Right kidney (tissue), 1 donor: ENCODE measurements around the gene NAIF1.
"Not testable (repeated sequence)": the region's sequence is repeated elsewhere in the genome, so short reads cannot be mapped to it uniquely, and the experiment has no call there.

ENCODE experiments used
- DNase-seq: peaks from one replicate; pipeline ENCODE4 v3.0.0-alpha.2; 2016

The NAIF1 gene

DNA sequence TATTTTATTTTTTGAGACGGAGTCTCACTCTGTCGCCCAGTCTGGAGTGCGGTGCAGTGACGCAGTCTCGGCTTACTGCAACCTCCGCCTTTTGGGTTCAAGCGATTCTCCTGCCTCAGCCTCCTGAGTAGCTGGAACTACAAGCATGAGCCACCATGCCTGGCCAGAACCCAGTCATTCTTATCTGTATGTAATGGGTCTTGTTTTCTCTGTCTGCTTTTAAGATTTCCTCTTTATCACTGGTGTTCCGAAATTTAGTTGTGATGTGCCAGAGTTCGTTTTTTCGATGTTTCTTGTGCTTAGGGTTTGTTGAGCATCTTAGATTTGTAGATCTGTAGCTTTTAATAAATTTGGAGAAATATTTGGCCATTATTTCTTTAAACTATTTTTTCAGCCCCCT, 20.1 kb upstream of the NAIF1 start:
- DNase-seq, result no peak

DNA sequence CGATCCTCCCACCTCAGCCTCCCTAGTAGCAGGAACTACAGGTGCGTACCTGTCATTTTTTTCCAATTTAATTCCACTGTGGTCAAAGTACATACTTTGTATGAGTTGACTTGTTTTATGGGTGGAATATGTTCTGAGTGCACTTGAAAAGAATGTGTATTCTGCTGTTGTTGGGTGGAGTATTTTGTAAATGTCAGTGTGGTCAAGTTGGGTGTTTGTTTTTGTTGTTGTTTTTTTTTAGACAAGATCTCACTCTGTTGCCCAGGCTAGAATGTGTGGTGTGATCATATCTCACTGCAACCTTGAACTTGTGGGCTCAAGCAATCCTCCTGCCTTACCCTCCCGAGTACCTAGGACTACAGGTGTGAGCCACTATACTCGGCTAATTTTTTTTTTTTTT, 18.8 kb upstream of the NAIF1 start:
- no peak for DNase-seq

DNA sequence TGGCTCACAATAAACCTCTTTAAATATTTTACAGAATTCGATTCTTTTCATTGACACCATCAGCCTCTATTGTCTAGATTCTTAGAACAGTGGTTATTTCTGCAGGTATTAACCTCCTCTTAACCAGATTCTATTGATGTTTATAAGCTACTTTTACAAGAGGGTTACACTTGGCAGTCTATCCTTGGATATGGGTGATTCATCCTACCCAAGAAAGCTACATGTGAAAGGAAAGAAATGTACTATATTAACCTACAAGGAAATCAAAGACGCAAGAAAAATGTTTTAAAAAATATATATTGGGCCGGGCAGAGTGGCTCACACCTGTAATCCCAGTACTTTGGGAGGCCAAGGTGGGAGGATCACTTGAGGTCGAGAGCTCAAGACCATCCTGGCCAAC, 17.6 kb upstream of the NAIF1 start:
- no peak for DNase-seq

DNA sequence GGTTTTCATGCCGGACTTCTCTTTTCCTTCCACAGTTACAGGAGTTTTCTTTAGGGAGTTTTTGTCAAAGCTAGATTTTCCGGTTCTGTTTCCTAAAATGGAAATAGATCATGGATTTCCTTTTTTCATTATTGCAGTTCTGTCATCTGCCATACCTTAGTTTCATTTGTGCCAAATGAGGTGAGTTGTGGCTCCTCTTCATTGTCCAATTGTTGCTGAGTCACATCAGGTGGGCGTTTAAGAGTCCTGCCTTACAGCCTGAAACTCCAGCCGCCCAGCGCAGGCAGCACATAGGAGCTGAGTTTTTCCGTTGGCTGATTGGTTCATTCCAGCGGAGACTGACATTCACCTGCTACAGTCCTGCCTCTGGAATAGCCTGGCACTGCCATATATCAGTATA, 15.0 kb upstream of the NAIF1 start:
- DNase-seq, result no peak

DNA sequence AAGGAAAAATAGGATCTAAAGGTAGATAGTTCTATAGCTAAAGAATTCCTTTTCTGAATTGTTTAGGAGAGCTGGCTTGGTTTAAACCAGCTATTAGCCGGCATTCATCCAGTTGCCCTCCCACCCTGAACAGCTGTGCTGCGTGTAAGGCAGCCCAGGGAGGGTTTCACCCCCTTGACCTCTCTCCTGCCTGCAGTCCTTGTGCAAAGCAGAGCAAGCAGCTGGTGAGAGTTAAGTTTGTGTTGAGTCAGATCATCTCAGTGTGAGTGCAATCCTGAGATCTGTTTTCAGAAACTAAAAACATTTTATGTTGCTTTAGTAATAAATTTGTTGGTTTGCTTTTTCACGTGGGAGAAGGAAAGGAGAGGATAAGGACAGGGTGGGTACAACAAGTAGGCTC, 13.9 kb upstream of the NAIF1 start:
- DNase-seq, result no peak

DNA sequence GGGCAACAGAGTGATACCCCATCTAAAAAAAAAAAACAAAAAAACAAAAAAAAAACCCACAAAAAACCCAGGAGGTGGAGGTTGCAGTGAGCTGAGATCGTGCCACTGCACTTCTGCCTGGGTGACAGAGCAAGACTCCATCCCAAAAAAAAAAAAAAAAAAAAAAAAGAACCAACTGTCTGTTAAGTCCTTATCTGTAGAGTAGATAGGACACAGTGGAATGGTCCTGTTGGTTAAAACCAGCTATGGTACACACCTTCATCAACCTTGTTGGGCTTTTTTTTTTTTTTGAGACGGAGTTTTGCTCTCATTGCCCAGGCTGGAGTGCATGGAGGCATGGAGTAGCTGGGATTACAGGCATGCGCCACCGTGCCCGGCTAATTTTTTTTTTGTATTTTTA, 13.1 kb upstream of the NAIF1 start:
- DNase-seq, result no peak

DNA sequence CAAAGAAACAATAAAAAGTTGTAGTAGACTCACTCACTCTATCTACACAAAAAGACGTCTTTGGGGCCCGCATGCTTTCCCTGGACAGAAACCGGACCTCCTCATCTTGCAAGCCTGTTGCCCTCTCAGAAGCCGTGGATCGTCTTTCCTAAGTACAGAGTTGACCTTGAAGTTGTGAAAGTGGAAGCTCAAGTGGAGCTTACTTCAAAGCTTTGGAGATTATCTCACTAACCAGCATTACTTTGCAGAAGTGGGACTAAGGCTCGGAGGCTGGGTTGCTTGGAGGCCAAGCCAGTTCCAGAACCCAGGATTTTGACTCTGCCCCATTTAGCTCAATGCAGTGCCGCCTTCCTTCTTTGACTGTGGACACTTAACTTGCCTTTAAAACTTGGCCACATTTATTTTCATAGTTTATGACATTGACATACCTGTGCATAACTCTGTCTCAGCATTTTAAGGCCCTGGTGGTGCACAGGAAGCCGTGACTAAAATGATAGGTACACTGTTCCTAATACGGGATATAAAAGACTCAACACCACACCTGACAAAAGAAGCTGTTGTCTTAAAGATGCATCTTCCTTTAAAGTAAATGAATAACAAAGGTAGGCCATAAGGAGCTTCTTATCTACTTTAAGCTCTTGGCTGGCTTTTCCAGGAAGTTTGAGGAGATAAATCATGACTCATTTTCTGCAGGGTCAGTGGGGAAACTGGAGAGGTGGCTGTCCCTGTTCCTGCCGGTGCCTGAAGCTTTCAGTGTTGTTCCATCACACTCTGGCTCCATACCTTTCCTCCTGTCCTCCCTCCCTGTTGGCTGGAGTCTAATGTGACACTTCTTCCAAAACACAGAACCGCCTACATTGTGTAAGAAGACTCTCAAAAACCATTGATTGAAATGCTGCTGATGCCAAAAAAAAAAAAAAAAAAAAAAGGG, 11.6 kb upstream of the NAIF1 start:
- no peak for DNase-seq

DNA sequence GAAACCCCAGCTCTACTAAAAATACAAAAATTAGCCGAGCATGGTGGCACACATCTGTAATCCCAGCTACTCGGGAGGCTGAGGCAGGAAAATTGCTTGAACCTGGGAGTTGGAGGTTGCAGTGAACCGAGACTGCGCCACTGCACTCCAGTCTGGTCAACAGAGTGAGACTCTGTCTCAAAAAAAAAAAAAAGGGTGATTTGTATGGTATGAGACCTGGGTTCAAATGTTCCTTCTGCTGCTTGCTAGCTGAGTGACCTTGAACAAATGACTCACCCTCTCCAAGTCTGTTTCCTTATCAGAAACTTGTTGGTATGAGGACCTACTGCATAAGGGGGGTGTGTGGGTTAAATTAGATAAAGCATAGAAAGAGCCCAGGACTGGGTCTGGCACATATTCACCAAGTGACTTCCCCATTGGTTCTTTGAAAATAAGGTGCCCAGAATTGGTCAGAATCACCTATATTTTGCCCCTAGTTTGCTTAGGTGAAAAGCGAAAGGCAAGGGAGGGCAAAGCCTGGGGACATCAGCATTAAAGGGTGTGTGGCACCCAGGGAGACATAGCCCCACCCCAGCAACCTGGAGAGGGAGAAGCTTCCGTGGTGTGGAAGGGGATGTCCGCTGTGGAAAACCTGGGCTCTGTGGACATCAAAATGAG, 10.9 kb upstream of the NAIF1 start:
- no peak for DNase-seq

DNA sequence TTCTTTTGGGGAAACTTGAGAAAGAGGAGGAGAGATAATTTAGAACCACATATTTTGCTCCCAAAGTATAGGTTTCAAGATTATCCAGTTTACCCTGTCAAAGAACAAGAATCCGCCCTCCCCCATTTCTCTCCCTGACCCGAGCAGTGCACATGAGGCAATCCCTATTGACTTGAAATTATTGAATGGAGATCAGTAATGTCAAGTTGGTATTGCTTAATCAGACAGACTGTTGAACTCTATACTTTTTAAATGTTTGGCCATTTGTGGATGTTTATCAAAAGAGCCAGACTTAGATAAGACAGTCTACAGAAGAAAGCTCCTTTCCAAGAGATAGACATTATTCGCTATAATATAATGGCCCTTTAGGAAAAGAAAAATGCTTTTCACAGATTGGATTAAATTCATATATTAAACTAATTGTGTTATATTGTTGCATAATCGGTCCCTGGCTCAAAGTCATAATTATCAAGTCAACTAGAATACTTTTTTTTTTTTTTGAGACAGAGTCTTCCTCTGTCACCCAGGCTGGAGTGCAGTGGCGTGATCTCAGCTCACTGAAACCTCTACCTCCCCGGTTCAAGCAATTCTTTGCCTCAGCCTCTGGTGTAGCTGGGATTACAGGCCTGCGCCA, 6.2 kb upstream of the NAIF1 start:
- DNase-seq, result no peak

DNA sequence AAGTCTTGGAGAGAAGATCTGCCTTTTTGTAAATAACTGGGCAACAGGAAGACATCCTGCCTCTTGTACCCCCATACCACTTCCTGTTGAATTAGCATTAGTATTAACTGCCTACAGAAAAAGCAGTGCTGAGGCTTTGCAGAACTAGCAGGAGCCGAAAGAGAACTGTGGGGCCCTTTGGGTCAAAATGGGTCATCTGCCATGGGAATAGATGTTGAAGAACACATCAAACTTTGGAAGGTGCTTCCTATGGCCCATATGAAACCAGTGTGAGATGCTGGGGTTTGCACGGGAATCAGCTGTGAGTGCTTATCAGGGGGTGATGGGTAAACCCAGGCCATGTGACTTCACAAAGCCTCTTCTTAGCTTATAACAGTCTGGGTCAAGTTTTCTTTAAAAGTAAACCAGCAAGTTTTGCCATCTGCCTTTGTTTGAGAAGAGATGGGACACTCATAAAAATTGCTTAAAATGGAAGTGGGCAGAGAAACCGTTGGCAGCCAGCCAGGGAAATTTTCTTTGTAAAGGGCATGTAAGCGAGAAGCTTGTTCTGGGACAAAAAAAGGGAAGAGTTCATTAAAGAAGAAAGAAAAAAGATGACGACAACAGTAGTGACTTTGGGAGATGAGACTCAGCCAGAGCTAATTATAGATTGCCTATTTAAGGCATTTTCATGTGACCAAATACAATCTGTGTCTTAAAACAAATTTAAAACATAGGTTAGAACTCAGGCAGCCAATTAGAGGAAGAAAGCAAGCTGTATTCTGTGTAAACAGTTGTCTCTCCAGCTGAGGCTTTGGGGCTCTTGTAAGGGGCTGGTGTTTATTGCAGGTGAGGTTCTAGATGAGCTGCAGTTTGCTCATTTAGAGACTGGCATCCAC, 5.3 kb upstream of the NAIF1 start:
- DNase-seq, result peak; percentile 59

DNA sequence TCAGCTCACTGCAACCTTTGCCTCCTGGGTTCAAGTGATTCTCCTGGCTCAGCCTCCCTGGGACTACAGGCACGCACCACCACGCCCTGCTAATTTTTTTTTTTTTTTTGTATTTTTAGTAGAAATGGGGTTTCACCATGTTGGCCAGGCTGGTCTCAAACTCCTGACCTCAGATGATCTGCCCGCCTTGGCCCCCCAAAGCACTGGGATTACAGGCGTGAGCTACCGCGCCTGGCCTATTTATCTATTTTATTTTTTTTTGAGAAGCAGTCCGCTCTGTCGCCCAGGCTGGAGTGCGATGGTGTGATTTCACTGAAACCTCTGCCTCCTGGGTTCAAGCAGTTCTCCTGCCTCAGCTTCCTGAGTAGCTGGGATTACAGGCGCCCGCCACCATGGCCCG, 4.4 kb upstream of the NAIF1 start:
- not testable (repeated sequence) for DNase-seq

DNA sequence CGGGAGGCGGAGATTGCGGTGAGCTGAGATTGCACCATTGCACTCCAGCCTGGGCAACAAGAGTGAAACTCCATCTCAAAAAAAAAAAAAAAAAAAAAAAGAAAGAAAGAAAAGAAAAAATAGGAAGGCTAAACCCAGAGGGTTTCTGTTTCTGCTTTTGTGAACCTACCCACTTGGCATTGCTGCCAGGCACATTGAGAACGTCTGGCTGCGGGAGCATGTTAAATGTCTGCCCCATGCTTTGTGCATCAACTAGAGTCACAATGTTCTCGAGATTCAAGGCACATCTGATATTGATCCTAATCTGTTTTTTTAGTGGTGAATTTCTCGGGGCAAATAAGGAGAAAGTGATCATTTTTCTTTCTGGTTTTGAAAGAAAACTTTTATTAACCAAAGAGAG, 3.8 kb upstream of the NAIF1 start:
- DNase-seq, result no peak

DNA sequence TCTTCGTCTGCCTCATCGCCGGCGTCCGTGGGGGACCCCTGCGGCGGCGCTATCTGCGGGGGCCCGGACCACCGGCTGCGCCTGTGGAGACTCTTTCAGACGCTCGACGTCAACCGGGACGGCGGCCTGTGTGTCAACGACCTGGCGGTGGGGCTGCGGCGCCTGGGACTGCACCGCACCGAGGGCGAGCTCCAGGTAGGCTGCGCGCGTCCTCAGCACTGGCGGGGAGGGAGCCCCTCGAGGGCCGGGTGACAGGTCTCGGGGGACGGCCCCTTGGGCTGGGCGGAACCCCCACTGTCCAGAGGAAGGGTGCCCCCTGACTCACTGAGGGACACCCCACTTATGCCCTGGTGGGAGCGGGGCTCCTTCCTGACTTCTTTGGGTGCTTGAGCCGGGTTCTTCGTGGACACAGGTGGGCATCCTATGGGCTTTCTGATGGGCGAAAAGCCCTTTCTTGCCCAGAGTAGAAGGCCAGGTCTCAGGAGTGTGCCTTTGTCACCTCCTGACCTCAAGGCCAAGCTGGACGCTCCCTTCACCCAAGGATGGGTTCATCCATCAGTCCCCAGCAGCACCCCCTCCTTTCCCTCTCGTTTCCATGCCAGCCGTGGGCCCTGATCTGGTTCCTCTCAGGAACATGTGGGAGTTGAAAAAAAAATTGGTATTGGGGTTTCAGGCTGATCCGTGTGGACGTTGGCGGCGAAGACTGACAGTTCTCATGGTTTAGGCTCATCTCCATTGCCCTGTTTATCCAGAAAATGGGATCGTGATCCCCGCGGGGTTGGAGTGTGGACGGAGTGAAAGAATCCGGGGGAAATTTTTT, 1.5 kb upstream of the NAIF1 start:
- peak; percentile 74 for DNase-seq

DNA sequence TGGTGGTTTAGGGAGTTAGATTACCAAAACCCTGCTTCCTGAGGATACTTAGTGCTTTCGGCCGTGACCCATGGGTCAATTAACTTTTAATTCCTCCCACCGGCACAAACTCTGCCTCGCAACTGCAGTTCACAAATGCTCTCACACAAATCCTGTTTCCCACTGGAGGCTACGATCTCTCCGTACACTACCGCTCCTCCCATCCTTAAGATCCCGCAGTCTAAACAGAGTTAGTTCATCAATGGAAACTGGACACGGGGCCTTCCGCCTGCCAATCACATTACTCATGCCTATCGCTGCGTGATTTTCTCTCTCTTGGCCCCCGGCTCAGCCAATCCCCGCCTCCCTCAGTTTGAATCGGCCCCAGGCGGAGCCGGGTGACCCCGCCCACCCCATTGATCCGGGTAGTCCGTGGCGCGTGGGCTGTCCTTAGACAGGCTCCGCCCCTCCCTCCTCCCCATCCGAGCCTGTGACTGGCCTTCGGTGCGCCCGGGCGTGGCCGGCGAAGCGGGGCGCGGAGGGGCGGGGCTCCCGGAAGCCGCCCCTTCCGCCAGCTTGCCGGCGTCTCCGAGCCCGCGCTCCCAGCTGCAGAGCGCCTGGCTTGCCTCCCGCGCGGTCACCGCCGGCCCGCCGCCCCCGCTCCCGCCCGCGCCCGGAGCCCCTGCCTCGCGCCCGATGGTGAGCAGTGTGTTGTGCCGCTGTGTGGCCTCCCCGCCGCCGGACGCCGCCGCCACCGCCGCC, 695 bp upstream of the NAIF1 start, which contains the start of gene SLC25A25:
TSS of gene SLC25A25 (plus strand) at position 588 of the 741 bp plus-strand sequence. CDS start at position 676, 88 bp downstream.
- DNase-seq, result peak; percentile 96

DNA sequence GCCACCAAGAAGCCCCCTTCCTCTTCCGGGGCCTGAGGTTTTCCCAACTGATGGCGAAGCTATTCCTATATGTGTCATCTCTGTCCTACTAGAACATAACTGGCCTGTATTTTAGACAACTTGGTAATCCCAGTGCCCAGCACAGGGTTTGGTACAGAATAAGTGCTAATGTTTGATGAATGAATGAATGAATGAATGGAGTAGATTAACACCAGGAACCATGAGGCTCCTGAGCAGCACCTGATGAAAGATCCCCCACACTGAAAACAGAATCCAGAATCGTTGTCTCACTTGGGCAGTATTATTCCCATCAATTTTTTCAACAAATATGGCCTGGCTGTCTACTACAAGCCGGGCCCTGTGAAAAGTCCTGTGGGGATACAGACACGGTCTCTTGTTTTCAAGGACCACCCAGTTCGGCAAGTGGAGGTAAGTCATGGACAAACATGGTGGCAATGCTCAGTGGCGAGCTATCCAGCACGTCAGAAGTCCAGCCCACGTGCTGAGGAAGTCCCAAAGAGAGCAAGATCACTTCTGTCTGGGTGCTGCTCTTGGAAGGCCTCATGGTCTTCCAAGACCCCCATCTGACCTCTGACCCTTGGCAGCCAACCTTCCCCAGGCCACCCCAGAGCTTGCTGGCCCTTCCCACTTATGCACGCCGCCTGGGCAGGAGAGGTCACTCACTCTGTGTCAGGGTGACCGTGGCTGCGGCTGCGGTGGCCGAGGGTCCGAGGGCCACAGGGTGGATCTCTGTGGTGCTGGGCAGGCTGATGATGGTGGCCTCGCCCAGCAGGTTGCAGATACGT, 1.0 kb downstream of the NAIF1 start:
- DNase-seq, result no peak

DNA sequence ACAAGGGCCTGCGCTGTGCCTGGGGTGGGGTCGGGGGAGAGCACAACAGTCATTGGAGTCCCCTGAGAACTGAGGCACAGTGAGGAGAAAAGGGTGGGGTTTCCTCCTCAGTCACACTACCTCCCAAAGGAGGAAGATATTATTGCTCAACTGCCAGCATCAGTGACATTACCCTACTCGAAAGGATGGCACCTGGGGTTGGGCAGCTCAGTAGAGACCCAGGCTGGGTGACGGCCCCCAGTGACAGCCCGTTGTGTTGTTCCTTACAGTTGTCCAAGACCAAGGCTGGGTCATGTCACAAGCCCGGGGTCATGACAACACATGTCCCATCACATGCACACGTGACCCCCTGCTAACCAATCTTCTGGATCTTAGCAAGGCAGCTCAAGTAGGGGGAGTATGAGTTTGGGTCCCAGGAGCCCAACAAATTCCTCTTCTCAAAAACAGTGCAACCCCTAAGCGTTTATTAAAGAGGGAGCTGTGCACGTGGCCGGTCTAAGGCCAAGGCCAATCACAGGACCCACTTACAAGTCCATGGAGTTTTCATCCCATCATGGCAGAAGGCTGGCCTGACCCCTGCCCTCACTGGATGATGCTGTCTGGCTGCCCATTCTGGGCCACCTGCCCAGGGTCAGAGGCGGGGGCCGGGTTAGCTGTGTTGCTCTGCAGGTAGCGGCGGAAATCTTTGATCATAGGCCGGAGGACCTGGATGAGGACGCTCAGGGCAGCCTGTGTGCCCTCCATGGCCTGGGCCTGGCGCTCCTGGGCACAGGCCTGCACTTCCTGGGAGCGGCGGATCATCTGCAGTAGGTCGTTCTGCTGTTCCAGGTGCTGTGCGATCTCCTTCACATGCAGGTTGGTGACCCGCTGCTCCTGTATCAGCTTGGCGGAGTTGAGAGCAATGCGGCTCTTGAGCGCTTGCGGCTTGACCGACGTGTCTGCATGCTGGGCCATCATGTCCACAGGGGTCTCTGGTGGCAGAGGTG, 4.0 kb downstream of the NAIF1 start:
- no peak for DNase-seq

DNA sequence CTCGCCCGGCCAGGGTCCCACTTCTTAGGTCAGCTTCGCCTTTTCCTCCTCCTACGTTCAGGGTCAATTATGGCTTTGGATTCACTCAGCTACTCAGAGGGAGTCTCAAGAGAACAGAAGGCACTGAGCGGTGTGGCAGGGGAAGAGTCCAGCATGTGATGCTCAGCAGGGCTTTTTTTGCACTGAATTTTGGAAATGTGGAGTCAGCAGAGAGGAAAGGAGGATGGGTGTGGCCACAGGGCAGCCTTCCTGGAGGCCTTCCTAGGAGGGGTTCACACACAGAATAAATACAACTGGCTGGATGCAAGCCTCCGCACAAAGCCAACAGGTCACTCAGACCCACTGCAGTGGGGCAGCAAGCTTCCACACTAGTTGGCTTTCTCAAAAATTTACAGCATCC, 4.8 kb downstream of the NAIF1 start:
- no peak for DNase-seq

DNA sequence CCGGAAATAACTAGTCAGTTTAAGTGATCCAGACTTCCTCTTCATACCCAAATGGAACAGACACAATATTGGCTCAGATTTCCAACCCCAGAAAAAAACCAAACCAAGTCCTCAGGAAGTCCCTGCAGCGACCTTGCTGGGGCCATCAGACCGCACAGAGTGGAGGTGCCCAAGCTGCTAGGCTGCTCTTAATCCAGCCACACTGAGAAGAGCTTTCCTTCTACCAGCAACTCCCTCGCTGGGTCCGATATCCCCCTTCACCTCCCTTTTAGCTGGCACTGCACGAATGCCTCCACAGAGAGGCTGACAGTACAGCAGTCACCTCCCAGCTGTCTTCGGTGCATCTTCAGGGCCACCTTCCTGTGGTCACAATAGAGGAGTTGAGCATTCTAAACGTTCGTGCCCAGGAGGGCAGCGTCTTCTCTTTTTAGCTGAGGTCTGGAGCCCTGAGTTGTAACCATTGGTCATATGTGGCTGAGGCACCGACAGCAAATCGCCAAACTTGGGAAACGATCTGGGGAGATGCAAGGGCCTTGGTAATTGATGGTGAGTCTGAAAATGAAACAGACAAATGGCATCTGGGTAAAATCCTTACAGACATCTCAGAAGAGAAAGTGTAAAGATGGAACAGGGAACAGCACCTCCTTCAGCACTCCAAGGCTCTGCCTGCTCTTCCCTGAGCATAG, 5.7 kb downstream of the NAIF1 start:
- no peak for DNase-seq
